ENCODE data around the gene LRBA. TPM values are rescaled to one million over a fixed set of nuclear protein-coding genes. Genes with fewer than 3 reads are reported as not detected.

The LRBA gene
- total and polyA plus RNA-seq, 7 donors, result 16.8 to 184 (median 91.1) TPM

DNA sequence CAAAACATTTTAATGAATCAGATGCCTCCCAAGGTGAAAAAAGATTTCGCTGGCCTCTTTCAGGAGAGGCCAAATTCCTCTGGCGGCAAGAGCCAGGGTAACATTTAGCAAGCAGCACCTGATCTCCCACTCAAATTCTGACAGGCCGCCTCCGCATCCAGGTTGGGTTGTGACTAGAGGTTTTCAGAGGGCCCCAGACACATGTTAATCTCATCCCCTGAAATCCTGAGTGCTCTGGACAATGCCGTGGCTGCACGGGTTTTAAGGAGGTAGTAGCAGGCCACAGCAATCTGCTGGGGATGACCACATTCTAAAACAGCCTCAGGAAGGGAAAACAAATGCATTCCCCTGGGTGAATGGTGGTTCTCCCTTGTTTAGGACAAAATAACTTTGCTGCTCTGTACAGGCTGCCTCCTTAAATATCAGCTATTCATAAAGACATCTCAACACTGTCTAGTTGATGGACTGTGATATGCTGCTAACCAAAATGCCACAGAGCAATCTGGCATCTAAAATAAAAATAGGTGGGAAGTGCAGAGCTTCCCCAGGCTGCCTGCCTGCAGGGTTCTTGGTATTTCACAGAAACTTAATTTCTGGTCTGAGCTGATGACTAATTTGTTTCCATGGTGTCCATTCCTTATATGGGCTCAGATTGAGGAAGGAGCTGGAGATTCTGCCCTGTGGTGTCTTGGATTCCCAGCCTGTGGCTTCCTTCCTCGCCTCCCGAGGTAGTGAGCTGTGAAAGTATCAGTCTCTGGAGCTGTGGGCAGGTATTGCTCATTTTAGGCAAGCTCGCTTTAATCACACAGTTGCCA, 734.8 kb downstream of the LRBA start:
- Histone ChIP-seq H3K36me3 (peaks cover 0 to 44% (median 12%) of the 10 kb centered on the region in 4 donors), H3K4me1 (peaks cover 0 to 23% (median 16%) of the 10 kb centered on the region in 4 donors), H3K27ac (peak overlapping the region; percentile 19 to 76 (median 50)), H3K4me3 (no peak overlapping the region), H3K27me3 (no peaks in the 10 kb centered on the region), H3K9me3 (no peaks in the 10 kb centered on the region)
- intact Hi-C loops (cut with DNase I), result no loop called here
- 81 to 88% methylated on average over 9 of the region's 9 CpGs for WGBS, 2 donors
- TF ChIP-seq EP300 (IDR thresholded peaks at IDR 0.05), result no peak
- TF ChIP-seq POLR2AphosphoS5 (IDR thresholded peaks at IDR 0.05), result no peak
- no peak for DNase-seq

DNA sequence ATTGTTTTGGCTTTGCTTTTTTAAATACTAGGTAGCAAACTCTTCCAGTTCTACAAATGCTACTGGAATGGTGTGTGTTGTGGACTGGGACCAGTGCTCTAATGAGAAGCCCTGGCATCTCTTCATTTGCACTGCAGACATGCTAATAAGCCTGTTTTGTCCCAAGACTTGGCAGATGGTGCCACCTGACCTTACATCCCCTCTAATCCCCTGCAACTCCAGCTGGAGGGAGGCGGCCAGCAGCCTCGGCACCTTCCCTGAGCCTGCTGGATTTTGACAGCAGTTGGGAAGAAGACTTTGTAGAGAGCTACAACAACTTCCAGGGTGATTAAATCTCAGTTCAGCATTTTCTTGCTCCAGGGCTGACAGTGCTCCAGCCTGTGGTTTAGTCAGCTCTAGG, 736.9 kb downstream of the LRBA start:
- Histone ChIP-seq H3K4me1 (peaks cover 0 to 23% (median 16%) of the 10 kb centered on the region in 4 donors), H3K27me3 (no peaks in the 10 kb centered on the region), H3K9me3 (peaks cover 0 to 2% (median 0%) of the 10 kb centered on the region in 4 donors), H3K4me3 (no peak overlapping the region), H3K36me3 (peaks cover 0 to 51% (median 12%) of the 10 kb centered on the region in 4 donors), H3K27ac (no peak overlapping the region)
- intact Hi-C loops (cut with DNase I), result no loop called here
- DNase-seq, result no peak
- TF ChIP-seq POLR2A (IDR thresholded peaks at IDR 0.05) (no peak), EP300 (IDR thresholded peaks at IDR 0.05) (no peak), POLR2AphosphoS5 (IDR thresholded peaks at IDR 0.05) (no peak)
- TF ChIP-seq, protein P1, sequence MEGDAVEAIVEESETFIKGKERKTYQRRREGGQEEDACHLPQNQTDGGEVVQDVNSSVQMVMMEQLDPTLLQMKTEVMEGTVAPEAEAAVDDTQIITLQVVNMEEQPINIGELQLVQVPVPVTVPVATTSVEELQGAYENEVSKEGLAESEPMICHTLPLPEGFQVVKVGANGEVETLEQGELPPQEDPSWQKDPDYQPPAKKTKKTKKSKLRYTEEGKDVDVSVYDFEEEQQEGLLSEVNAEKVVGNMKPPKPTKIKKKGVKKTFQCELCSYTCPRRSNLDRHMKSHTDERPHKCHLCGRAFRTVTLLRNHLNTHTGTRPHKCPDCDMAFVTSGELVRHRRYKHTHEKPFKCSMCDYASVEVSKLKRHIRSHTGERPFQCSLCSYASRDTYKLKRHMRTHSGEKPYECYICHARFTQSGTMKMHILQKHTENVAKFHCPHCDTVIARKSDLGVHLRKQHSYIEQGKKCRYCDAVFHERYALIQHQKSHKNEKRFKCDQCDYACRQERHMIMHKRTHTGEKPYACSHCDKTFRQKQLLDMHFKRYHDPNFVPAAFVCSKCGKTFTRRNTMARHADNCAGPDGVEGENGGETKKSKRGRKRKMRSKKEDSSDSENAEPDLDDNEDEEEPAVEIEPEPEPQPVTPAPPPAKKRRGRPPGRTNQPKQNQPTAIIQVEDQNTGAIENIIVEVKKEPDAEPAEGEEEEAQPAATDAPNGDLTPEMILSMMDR (IDR thresholded peaks at IDR 0.05), result no peak
- WGBS, 2 donors, result 96% methylated on average over 2 of the region's 2 CpGs

GRCh38 chr4:150268444-150268843, 746.6 kb downstream of the LRBA start:
- H3K27me3 ChIP-seq, result no peaks in the 10 kb centered on the region
- peaks cover 0 to under 1% (median 0%) of the 10 kb centered on the region in 4 donors for H3K9me3 ChIP-seq
- DNase-seq, result no peak
- no peaks in the 10 kb centered on the region for H3K4me1 ChIP-seq
- intact Hi-C loops (cut with DNase I), result no loop called here
- H3K36me3 ChIP-seq, result peaks cover 0 to 62% (median 12%) of the 10 kb centered on the region in 4 donors
- H3K27ac ChIP-seq, result no peak overlapping the region
- TF ChIP-seq POLR2AphosphoS5 (IDR thresholded peaks at IDR 0.05) (no peak), EP300 (IDR thresholded peaks at IDR 0.05) (no peak)
- TF ChIP-seq, protein P1 (IDR thresholded peaks at IDR 0.05), result no peak
- no peak overlapping the region for H3K4me3 ChIP-seq
- WGBS, 2 donors, result 90 to 93% methylated on average over 1 of the region's 1 CpG

- no peak for DNase-seq
- no peak overlapping the region for H3K27ac ChIP-seq
- 98% methylated on average over 1 of the region's 1 CpG for whole genome bisulfite sequencing, 2 donors
- H3K4me3 ChIP-seq, result no peak overlapping the region
- intact Hi-C loops (cut with DNase I), result no loop called here
- TF ChIP-seq EP300 (IDR thresholded peaks at IDR 0.05) (no peak), POLR2A (IDR thresholded peaks at IDR 0.05) (no peak), POLR2AphosphoS5 (IDR thresholded peaks at IDR 0.05) (no peak)
- TF ChIP-seq, protein P1 (IDR thresholded peaks at IDR 0.05), result no peak
- no peaks in the 10 kb centered on the region for H3K9me3 ChIP-seq
- H3K27me3 ChIP-seq, result no peaks in the 10 kb centered on the region
- peaks cover 0 to 42% (median 6%) of the 10 kb centered on the region in 4 donors for H3K36me3 ChIP-seq
- peaks cover 0 to 16% (median 0%) of the 10 kb centered on the region in 4 donors for H3K4me1 ChIP-seq
Observed at GRCh38 chr4:150265806-150266205, 749.3 kb downstream of the LRBA start.

GRCh38 chr4:150264595-150265161, 750.4 kb downstream of the LRBA start:
- Histone ChIP-seq H3K36me3 (peaks cover 0 to 31% (median 6%) of the 10 kb centered on the region in 4 donors), H3K4me3 (no peak overlapping the region), H3K27ac (no peak overlapping the region), H3K9me3 (no peaks in the 10 kb centered on the region), H3K27me3 (no peaks in the 10 kb centered on the region), H3K4me1 (peaks cover 0 to 21% (median 5%) of the 10 kb centered on the region in 4 donors)
- no peak for DNase-seq
- no peak for TF ChIP-seq POLR2AphosphoS5 (IDR thresholded peaks at IDR 0.05)
- no peak for TF ChIP-seq POLR2A (IDR thresholded peaks at IDR 0.05)
- TF ChIP-seq, protein P1 (IDR thresholded peaks at IDR 0.05), result no peak
- TF ChIP-seq EP300 (IDR thresholded peaks at IDR 0.05), result no peak
- WGBS, 2 donors, result 62 to 74% methylated on average over 6 of the region's 6 CpGs
- intact Hi-C loops (cut with DNase I), result no loop called here
